DMS53 (cell line): ENCODE measurements around the gene NIBAN1.
"Not testable (repeated sequence)": the region's sequence is repeated elsewhere in the genome, so short reads cannot be mapped to it uniquely, and the experiment has no call there.

Source experiments
- DNase-seq: peaks from one replicate; lab custom pipeline; 2025; lab: John Stamatoyannopoulos, UW

The NIBAN1 gene

DNA sequence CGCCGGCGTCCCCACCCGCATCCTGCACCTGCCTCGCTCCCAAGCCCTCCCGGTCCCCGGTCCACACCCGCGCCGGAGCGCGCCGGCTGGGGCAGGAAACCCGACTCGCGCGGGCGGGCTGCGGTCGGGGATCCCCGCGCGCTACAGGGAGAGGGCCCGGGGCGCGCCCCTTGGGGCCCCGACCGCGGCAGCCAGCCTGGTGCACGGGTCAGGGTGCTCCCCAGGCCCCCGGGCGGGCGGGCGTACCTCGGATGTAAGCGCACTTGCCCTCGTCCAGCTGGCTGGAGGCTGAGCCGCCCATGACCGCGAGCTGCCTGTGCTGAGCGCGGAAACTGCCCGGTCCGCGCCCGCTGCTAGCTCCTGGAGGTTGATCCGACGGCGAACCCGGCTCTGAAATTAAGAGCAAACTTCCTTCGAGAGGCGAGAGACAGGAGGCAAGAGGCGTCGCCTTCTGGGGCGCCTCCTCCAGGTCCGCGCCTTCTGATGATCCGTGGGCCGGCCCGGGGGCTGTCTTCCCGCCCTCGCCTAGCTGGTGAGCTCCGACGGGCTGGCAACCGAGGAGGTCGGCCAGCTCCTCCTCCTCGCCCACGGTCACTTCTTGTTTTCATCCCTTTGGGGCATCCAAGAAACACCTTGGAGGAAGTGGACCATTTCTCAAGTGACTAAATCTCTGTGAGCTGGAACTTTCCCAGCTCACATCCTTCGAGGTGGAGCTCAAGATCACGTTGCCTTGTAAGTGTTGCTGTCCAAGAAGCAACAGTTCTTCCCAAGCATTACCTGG, at the start of gene NIBAN1:
TSS of gene NIBAN1 (minus strand) at position 453 of the 781 bp plus-strand sequence. CDS start at position 301, 152 bp downstream.
- peak; percentile 79 for DNase-seq

DNA sequence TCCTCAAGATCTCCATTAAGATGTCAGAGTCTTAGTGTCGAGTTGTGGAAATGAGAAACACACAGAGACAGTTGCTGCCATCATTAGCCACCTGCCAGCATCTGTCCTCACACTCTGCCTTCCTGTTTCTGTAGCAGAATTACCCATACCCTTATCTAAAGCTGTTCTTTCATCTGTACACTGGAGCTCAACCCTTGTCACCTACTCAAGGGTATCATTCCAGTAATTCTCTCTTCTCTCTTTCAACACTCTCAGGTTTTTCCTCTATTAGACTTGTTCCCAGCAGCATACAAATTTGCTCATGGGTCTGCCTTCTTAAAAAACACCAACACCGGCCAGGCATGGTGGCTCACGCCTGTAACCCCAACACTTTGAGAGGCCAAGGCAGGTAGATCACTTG, 43.7 kb upstream of the NIBAN1 start:
- no peak for DNase-seq

GRCh38 chr1:185017338-185017737, 43.0 kb upstream of the NIBAN1 start:
- DNase-seq: peak; percentile 35

DNA sequence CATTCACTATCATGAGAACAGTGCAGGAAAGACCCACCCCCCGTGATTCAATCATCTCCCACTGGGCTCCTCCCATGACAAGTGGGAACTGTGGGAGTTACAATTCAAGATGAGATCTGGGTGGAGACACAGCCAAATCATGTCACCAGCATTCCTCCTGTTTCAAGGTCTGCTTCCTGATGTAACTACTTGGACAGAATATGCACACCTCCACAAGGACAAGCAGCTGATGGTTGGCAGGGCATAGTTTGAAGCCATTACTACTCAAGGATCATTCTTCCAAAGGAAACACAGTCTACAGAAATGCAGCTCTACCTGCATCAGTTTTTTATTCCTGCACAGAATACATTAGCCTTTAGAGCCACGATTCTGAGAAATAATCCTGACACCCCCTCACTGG, 42.6 kb upstream of the NIBAN1 start:
- DNase-seq: no peak

GRCh38 chr1:185015631-185016030, 41.3 kb upstream of the NIBAN1 start:
- no peak for DNase-seq

DNA sequence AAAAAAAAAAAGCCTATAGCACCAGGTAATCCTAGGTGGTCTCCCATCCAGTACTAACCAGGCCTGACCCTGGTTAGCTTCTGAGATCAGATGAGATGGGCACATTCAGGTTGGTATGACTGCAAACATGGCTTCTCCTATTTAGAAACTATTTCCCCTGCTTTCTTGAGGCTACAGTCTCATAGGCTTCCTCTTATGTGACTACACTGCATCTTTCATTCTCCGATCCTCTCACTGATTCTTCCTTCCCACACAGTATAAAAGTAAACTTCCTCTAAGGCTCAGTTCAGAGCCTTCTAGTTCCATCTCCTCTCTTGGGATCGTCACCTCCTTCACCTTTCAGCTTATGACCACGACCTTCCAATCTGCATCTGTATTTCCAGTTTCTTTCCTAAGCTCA, 40.6 kb upstream of the NIBAN1 start:
- no peak for DNase-seq

DNA sequence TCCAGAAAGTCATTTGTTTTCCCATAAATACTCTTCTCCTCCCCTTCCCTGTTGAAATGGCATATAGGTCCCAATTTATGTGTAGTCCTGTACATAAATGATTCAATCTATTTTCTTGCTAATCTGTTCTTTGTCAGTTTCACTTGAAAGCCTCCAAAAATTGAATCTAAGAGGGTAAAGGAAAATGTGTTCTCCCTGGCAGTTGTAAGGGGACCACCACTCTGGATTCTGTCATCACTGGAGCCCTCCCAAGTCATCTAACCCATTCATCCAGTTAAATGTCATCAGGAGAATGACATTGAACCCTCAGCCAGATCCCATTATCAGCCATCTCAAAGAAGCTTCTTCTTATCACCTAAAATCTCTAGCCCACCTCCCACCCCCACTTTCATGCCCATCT, 36.1 kb upstream of the NIBAN1 start:
- no peak for DNase-seq

GRCh38 chr1:185008838-185009237, 34.5 kb upstream of the NIBAN1 start:
- DNase-seq: no peak

GRCh38 chr1:185001312-185001880, 27.1 kb upstream of the NIBAN1 start:
- peak; percentile 43 for DNase-seq

DNA sequence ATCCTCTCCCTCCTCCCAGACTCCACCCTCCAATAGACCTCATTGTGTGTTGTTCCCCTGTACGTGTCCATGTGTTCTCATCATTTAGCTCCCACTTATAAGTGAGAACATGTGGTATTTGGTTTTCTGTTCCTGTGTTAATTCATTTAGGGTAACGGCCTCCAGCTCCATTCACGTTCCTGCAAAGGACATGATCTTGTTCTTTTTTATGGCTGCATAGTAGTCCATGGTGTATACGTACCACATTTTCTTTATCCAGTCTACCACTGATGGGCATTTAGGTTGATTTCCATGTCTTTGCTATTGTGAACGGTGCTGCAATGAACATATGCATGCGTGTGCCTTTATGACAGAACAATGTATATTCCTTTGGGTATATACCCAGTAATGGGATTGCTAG, 25.7 kb upstream of the NIBAN1 start:
- not testable (repeated sequence) for DNase-seq

GRCh38 chr1:184994301-184994700, 20.0 kb upstream of the NIBAN1 start:
- DNase-seq: no peak

- DNase-seq: no peak
Measured at GRCh38 chr1:184992271-184992670, 18.0 kb upstream of the NIBAN1 start.

DNA sequence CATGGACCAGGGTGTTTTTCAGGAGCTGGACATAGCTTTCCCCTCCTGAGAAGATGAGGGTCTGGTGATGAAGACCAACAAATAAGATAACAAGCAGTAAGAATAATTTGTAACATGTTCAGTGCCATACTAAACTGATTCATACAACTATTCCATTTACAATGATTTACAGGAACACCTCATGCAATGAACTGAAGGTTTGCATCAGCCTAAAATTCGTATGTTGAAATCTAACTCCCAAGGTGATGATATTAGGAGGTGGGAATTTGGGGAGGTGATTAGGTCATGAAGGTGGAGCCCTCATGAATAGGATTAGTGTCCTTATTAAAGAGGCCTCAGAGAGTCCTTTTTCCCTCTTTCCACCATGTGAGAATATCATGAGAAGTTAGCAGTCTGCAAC, 15.9 kb upstream of the NIBAN1 start:
- no peak for DNase-seq

- no peak for DNase-seq
Measured at GRCh38 chr1:184988506-184988905, 14.2 kb upstream of the NIBAN1 start.

- DNase-seq: no peak
Measured at GRCh38 chr1:184987696-184988095, 13.4 kb upstream of the NIBAN1 start.

DNA sequence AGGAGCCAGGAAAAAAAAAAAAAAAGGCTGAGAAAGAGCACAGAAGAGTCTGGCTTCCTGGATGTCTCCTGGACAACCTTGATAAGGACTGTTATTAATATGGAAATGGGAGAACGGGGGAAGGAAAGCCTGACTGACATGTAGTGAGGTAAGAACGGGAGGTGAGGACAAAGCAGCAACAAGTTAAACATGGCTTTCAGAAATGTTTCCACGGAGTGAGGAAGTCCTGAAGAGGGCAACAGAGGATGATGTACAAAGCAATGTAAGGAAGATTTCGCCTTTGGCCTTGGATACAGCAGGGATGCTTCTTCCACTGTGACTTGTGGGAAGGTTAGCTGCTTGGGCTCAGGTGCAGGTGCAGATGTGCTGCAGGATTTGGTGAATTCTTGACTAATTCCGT, 11.9 kb upstream of the NIBAN1 start:
- DNase-seq: peak; percentile 19

- peak; percentile 88 for DNase-seq
Measured at GRCh38 chr1:184982002-184982954, 8.0 kb upstream of the NIBAN1 start.

DNA sequence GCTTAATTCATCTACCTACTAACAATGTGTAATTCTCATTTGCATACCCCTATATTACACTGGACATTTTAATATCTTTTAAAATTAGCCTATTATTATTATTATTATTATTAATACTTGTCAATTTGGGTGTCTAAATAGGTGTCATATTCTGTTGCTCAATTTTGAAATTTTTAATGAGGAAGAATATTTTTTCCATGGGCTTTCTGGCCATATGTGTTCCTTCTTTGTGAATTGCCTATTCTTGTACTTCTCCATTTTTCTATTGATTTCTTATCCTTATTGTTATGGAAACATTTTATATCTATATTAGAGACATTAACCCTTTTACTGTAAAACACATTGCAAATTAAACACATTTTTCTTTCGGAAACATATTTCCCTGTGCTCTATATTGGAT, 6.4 kb upstream of the NIBAN1 start:
- no peak for DNase-seq

GRCh38 chr1:184975208-184975870, 1.0 kb upstream of the NIBAN1 start:
- DNase-seq: no peak

GRCh38 chr1:184974837-184975115, 468 bp upstream of the NIBAN1 start:
- DNase-seq: no peak

DNA sequence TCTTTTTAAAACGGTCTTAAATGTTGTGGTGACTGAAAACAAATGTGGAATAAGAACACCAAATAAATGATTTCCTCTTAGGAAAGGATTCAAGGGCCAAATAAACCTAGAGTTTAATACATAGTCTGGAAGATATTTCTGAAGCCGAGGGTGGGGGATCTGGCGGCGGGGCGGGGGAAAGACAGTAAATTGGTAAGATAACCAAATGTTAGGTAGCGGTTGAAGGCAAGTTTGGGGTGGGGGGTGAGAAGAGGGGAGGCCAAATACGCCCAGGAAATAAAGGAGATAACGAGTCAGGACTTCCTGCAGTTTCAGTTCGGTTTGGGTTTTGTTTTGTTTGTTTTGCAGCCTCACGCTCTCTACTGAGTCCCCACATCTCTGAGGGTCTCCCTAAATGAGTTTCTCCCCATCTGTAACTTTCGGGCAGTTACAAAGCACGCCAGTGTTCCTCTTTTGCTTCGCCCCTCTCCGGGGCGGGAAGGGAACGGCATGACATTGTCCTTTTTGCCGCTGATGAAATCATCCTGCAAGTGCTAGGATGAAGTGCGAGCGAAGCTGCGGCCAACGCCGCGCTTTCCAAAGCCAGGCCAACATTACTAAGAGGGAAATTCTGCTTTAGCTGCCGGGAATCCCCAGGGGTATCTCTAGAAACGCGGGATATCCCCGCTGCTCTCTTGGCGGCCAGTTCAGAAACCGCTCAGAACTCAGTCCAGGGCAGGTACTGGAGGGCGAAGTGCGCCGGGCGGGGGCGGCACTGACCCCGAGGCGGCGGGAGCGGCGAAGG, 844 bp downstream of the NIBAN1 start:
- peak; percentile 79 for DNase-seq
